Body of pancreas (tissue), 4 donors: ENCODE measurements around the gene IFIT1B.

Experiments used
- CTCF ChIP-seq, 7 experiments: fragments of 450-650 bp in 4 of 7; fragments of 200-600 bp in 3 of 7; sonication (generic) in 3 of 7; IDR thresholded peaks; one replicate each; pipeline ENCODE4 v1.5.1; 2016 to 2019; ENCODE audit warnings: antibody characterized with exemption in 7 of 7
- POLR2A ChIP-seq, 3 donors: fragments of 450-650 bp; IDR thresholded peaks; one replicate each; pipeline ENCODE4 v1.6.1; 2016; ENCODE audit warnings: antibody characterized with exemption in 3 of 3, mild to moderate bottlenecking in 2 of 3

DNA sequence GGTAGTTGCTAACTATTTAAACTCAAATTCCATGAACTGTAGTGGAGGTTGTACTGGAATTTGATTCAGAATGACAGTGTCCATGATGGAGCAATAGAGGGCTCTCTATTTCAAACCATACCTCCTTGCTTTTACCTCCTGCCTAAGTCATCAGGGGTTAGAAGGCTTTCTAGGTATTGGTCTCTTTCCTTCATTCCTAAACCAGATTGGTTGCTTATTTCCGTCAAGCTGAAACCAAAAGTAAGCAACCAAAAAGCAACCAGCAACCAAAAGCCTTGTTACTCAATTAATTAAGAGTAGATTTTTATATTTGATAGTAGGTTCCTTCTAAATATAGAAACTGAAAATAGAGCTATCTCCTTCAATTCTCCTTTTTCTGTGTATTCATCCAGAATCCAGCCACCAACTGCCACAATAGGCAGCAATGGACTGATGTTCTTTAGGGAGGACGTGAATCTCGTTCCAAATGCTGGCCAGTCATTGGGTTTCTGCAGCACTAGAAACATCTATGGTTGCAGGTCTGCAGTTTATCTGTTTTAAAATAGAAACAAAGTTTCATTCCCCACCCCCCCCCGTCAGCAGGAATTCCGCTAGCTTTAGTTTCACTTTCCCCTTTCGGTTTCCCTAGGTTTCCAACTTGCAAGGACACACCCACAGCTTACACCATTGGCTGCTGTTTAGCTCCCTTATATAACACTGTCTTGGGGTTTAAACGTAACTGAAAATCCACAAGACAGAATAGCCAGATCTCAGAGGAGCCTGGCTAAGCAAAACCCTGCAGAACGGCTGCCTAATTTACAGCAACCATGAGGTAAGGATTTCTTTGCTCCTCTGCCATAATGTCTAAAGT, 14.3 kb downstream of the IFIT1B start, which contains the start of gene IFIT1:
- TF ChIP-seq CTCF (IDR thresholded peaks at IDR 0.05) (no peak), POLR2A (IDR thresholded peaks at IDR 0.05) (peak in 2 of 3 donors; percentile 41 to 43)
